ENCODE data around the gene UNC5A.
A peak's percentile ranks its signal among the peaks of the same experiment; 100 is the strongest.

UNC5A gene

DNA sequence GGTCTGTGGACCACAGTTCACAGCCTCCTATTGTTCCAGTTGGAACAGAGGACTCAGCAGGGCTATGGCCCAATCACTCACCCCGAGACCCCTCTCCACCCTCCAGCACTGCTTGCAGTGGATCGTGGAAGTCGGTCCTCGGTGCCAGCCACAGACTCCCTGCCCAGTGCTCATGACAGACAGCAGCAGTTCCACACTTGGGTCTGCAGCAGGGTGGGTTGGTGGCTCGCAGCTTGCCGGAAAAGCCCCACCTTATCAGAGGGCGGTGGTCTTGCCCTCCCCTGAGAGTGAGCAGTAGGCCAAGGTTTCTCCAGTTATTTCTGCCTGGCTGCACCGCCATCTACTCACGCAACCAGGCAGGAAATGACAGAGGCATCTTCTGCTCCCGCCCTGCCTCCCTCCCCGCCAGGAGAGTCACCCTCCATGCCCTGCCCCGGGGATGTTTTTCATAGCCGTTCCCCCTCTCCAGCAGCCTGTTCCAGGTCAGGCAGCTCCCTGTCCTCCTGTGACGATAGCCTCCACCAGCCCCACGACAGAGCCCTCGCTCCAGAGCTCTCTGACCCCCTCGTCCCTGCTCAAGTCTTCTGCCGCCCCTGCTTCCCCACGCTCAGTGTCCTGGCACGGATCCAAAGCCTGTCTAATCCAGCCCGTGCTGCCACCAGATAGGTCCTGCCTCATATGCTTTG, 34.5 kb downstream of the UNC5A start:
- peaks cover 7% of the 10 kb centered on the region for H3K4me1 ChIP-seq (ENCODE audit: control insufficient read depth, insufficient read depth, low read length)
- POLR2A ChIA-PET, result interaction anchor here (0.9 kb wide), 1 partner anchor 19 kb away, joined by 3 read pairs; no protein-coding TSS in a partner anchor
- no peaks in the 10 kb centered on the region for H3K9me3 ChIP-seq (ENCODE audit: control insufficient read depth, insufficient read depth, low read depth, low read length)
- H3K27ac ChIP-seq (ENCODE audit: extremely low read depth, low read depth, low read length), result no peak overlapping the region; the same call in 1 of the 2 replicates
- CTCF ChIA-PET, result interaction anchor here (3.1 kb wide), 1 partner anchor 184 kb away, joined by 16 read pairs; no protein-coding TSS in a partner anchor
- peak overlapping the region; percentile 28 for H3K4me3 ChIP-seq (ENCODE audit: low read depth, low read length)
- H3K36me3 ChIP-seq (ENCODE audit: control insufficient read depth in 2 of 2, insufficient read depth in 1 of 2, low read length in 2 of 2), result no peaks in the 10 kb centered on the region
- TF ChIP-seq ZNF2 (tag by site-specific recombination; IDR thresholded peaks at IDR 0.05) (peak; percentile 84; the same call in 1 of the 2 replicates), FEZF1 (tag by site-specific recombination; IDR thresholded peaks at IDR 0.05) (peak; percentile 98), EGR2 (tag by site-specific recombination; IDR thresholded peaks at IDR 0.05; ENCODE audit: low read depth) (peak; percentile 88), KLF1 (tag by site-specific recombination; IDR thresholded peaks at IDR 0.05) (peak; percentile 97), ZBTB6 (tag by site-specific recombination; IDR thresholded peaks at IDR 0.05) (peak; percentile 31; the same call in 1 of the 2 replicates), RBAK (tag by site-specific recombination; IDR thresholded peaks at IDR 0.05) (no peak), ZNF549 (tag by site-specific recombination; IDR thresholded peaks at IDR 0.05) (no peak), MZF1 (tag by site-specific recombination; IDR thresholded peaks at IDR 0.05; ENCODE audit: borderline replicate concordance) (no peak; the same call in 1 of the 2 replicates), ZBTB20 (tag by site-specific recombination; IDR thresholded peaks at IDR 0.05) (peak; percentile 81), INSM2 (tag by site-specific recombination; IDR thresholded peaks at IDR 0.05) (0 out of 2 replicates have a peak, but pooled peaks have one; percentile 22), ZNF585B (tag by site-specific recombination; IDR thresholded peaks at IDR 0.05) (no peak), ZNF335 (tag by site-specific recombination; conservative IDR thresholded peaks at IDR 0.05) (peak; percentile 81), GLIS2 (tag by site-specific recombination; IDR thresholded peaks at IDR 0.05) (peak; percentile 89), SP7 (tag by site-specific recombination; IDR thresholded peaks at IDR 0.05) (peak; percentile 89), ZNF837 (tag by site-specific recombination; IDR thresholded peaks at IDR 0.05) (no peak), ZXDB (tag by site-specific recombination; IDR thresholded peaks at IDR 0.05) (peak; percentile 99), WT1 (tag by site-specific recombination; IDR thresholded peaks at IDR 0.05) (peak; percentile 71), ZNF140 (tag by site-specific recombination; IDR thresholded peaks at IDR 0.05) (no peak), ZNF701 (tag by site-specific recombination; IDR thresholded peaks at IDR 0.05) (0 out of 2 replicates have a peak, but pooled peaks have one; percentile 60), ZNF692 (tag by site-specific recombination; IDR thresholded peaks at IDR 0.05) (peak; percentile 40; the same call in 1 of the 2 replicates), BCL11B (tag by site-specific recombination; IDR thresholded peaks at IDR 0.05; ENCODE audit: low read depth) (no peak), ZNF423 (tag by site-specific recombination; IDR thresholded peaks at IDR 0.05) (no peak), ZNF76 (tag by site-specific recombination; IDR thresholded peaks at IDR 0.05; ENCODE audit: borderline replicate concordance, low read depth) (peak; percentile 51; the same call in 1 of the 2 replicates), ZNF660 (tag by site-specific recombination; IDR thresholded peaks at IDR 0.05) (peak; percentile 54; the same call in 1 of the 2 replicates), ZNF211 (tag by site-specific recombination; IDR thresholded peaks at IDR 0.05; ENCODE audit: low read depth) (no peak), ZNF10 (tag by site-specific recombination; IDR thresholded peaks at IDR 0.05) (0 out of 2 replicates have a peak, but pooled peaks have one; percentile 46), ZNF324 (tag by site-specific recombination; IDR thresholded peaks at IDR 0.05) (0 out of 2 replicates have a peak, but pooled peaks have one; percentile 44)
- TF ChIP-seq, protein P1, sequence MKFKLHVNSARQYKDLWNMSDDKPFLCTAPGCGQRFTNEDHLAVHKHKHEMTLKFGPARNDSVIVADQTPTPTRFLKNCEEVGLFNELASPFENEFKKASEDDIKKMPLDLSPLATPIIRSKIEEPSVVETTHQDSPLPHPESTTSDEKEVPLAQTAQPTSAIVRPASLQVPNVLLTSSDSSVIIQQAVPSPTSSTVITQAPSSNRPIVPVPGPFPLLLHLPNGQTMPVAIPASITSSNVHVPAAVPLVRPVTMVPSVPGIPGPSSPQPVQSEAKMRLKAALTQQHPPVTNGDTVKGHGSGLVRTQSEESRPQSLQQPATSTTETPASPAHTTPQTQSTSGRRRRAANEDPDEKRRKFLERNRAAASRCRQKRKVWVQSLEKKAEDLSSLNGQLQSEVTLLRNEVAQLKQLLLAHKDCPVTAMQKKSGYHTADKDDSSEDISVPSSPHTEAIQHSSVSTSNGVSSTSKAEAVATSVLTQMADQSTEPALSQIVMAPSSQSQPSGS (tag by site-specific recombination; IDR thresholded peaks at IDR 0.05; ENCODE audit: low read depth), result 0 out of 2 replicates have a peak, but pooled peaks have one; percentile 45
- TF ChIP-seq, protein P2, sequence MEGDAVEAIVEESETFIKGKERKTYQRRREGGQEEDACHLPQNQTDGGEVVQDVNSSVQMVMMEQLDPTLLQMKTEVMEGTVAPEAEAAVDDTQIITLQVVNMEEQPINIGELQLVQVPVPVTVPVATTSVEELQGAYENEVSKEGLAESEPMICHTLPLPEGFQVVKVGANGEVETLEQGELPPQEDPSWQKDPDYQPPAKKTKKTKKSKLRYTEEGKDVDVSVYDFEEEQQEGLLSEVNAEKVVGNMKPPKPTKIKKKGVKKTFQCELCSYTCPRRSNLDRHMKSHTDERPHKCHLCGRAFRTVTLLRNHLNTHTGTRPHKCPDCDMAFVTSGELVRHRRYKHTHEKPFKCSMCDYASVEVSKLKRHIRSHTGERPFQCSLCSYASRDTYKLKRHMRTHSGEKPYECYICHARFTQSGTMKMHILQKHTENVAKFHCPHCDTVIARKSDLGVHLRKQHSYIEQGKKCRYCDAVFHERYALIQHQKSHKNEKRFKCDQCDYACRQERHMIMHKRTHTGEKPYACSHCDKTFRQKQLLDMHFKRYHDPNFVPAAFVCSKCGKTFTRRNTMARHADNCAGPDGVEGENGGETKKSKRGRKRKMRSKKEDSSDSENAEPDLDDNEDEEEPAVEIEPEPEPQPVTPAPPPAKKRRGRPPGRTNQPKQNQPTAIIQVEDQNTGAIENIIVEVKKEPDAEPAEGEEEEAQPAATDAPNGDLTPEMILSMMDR (tag by site-specific recombination; IDR thresholded peaks at IDR 0.05), result no peak
- TF ChIP-seq, protein P3, sequence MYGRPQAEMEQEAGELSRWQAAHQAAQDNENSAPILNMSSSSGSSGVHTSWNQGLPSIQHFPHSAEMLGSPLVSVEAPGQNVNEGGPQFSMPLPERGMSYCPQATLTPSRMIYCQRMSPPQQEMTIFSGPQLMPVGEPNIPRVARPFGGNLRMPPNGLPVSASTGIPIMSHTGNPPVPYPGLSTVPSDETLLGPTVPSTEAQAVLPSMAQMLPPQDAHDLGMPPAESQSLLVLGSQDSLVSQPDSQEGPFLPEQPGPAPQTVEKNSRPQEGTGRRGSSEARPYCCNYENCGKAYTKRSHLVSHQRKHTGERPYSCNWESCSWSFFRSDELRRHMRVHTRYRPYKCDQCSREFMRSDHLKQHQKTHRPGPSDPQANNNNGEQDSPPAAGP (tag by site-specific recombination; IDR thresholded peaks at IDR 0.05), result peak; percentile 94
